Cardiac septum (tissue), 1 donor: ENCODE results near the gene ULK2. TPM values are rescaled to one million over a fixed set of nuclear protein-coding genes. Genes with fewer than 3 reads are reported as not detected.
A peak's percentile ranks its signal among the peaks of the same experiment; 100 is the strongest.

Source experiments
- DNase-seq: peaks from one replicate; pipeline ENCODE4 v3.0.0-alpha.2; 2020; ENCODE audit warnings: low spot score
- intact Hi-C: fragments of 100-400 bp; cut with DNase I; formaldehyde crosslinking; loops from one replicate; pipeline ENCODE4 v1.14.0; 2022
- total RNA-seq: library from RNA; stranded (reverse); fragmentation: NEBNext Ultra II Directional; extraction: Animal tissue kit (Norgen Biotek cat#: 25700); gene quantifications from one replicate; pipeline ENCODE4 v1.2.1, GENCODE V29; 2021
- donor health status: DM: no; HTN: no; CAD: no.

The ULK2 gene
- total RNA-seq, 1 donor from 2014 or later, result 14.0 TPM

DNA sequence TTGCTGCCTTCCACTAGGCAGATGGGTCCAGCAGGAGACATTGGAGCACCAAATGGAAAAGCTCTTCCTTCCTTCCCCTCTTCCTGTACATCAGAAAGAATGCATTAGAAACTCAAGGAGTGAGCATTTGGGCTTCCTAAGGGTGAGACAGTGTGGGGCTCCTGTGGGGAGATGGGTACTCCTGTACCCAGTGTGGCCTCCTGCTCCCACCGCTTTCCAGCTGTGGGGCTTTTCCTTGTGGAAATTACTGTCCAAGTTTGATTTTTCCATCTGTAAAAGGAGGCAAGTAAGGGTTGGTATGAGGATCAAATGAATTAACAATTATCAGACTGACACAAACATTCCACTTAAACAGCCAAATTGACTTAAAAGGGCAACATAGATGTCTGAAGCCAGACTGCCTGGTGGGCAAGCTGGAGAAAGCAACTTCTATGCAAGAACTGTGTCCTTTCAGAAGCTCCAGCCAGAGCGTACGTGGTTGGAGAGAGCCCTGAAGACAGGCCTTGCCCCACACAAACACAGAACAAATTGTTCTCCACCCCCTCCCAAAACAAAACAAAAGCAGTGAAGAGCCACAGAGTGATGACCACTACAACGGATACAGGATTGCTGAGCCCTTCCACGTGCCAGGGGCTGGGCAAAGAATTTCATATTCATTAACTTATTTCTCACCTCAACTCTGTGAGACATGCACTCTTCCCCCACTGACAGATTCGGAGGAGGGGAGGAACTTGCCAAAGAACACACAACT lies 96.6 kb downstream of the ULK2 start:
- intact Hi-C loops, result no loop called here
- DNase-seq, result peak; percentile 67

DNA sequence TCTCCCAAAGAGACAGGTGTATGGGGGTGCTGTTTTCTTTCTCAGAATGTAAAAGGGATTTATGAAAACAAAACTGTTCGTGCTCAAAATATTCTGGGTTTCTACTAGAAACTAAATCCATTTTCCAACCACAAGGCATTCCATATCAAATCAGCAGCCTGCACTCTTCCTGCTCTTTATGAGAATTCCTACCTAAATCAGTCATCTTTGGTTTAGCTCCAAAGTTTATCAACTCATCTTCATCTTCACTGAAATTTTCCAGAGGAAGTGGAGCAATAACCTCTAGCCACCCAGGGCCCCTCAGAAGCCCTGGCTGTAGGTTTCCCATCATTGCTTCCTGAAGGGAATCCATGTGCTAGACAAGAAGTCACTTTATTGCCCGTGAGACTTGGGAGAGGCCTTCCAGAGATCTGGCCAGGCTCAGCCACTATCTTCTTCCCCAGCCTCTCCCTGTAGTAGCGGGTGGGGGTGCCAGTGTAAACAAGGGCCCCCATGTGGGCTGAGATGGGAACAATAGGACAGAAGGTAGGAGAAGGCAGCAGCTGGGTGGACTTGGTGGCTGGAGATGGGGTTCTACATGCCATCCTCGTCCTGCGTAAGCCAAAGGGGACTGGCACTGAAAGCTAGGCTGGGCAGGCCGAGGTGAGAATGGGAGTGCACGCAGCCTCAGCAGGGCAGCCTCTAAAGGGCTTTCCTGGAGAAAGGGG lies 97.6 kb downstream of the ULK2 start:
- no peak for DNase-seq
- intact Hi-C loops, result no loop called here

DNA sequence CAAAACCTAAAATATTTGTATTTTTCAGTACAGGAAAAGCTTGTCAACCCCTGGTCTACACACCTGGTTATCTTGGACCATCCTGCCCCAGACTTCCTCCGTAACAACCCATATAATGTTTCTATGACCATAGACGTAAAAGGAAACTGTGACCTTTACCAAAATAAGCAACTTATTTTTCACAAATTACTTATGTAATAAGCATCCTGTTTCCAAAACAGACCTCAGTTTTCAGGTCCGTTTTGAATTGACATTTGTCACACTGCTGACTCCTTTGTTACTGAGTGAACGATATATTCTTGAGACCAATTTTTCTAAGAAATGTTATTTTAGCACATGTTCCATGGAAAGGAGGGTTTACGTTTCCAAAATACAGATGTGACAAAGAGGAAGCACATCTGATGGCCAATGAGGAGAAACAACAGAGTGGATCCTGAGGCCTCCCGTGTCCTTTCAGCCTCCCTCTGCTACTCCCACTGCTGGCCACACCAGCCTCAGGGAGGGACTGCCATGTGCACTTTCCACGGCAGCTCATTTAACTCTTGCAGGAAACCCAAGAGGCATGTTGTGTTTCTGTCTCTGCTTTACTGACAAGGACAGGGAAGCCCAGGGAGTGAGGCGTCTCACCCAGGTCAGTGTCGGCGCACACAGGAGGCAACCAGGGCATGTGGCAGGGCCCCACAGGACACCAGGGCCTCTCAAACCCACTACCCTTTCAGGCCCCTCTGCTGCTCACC lies 99.5 kb downstream of the ULK2 start:
- peak; percentile 27 for DNase-seq
- intact Hi-C loops, result no loop called here

DNA sequence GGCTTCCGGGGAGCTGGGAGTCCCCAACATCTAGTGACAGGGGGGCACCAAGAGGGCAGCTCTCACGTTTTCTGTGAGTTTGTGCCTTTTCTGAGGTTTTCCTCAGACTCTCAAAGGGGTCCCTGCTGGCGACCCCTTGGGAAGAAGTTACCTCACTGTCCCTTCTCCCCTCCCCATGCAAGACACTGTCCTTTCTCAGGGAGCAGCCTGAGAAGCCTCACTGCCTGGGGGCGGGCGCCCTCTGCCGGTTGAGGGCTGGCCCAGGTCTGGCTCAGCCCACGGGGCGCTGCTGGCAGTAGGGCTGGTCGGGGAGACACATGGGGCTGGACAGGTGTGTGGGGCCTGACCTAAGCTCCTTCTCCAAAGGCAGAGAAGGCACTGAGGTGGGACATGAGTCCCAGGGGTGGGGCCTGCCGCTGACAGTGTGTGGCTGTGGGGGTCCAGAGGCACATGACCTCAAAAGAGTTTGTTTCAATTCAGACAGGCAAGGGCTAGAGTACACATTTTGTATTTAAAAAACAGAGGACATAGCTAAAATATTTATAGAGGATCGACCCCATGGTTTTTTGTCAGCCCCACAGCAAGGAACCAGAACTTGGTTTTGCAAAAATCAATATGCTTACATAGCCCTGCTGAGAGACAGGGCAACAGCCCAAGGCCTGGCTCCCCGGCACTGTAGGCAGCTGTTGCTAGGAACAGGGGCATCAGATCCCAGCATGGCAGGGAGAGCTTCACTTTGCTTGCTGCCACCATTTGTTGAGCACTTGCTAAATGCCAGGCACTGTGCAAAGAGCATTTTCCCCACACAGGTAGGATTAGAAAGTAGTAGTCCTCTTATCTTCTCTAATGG lies 101.1 kb downstream of the ULK2 start:
- peak; percentile 87 for DNase-seq
- intact Hi-C loops, result loop anchor here (2.0 kb wide), 2 partner anchors 254 to 404 kb away; partner anchors contain the start of gene B9D1

DNA sequence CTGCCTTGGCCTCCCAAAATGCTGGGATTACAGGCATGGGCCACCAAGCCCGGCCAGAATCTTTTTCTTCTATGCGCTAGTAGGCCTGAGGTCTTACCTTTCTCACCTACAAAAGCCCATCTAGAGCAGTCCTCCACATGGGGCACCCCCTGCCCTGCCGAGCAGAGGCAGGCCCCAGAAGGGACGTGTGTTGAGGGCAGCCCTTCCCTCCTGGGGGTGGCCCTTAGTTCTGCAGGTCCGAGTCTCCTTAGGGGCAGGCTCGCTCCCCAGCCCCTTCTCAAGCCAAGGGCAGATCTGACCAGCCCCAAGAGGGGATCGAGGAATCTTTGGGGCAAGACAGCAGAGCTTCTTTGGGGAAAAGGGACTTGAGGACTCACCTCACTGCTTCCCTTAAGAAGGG lies 101.7 kb downstream of the ULK2 start:
- DNase-seq, result no peak
- intact Hi-C loops, result loop anchor here (2.0 kb wide), 2 partner anchors 253 to 403 kb away; partner anchors contain the start of gene B9D1

DNA sequence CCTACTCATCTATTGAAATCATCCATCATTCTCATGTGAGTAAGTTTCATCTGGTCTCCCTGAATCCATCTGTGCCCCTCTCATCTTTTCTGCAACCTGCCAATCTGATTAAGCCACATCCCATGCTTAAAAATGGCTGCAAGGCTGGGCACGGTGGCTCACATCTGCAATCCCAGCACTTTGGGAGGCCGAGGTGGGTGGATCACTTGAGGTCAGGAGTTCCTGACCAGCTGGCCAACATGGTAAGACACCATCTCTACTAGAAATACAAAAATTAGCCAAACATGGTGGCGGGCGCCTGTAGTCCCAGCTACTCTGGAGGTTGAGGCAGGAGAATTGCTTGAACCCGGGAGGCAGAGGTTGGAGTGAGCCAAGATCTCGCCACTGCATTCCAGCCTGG lies 103.7 kb downstream of the ULK2 start:
- peak; percentile 53 for DNase-seq
- intact Hi-C loops, result loop anchor here (5.0 kb wide), 1 partner anchor 62 kb away; no protein-coding TSS in a partner anchor

DNA sequence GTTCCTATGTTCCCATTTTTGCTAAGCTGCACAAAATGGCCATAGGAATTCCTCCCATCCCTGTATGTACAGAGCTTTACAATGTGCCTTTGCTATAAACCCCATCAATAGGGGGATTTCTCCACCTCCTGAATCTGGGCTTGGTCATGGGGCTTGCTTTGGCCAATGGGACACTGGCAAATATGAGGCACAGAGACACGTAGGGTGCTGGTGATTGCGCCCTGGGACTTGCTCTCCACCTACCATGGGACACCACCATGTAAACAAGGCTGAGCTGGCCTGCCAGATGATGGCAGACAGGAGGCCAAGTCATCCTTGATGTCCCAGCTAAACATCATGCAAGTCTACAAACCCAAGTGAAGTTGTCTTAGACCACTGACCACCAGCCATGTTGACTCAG lies 104.3 kb downstream of the ULK2 start:
- peak; percentile 41 for DNase-seq
- intact Hi-C loops, result loop anchor here (5.0 kb wide), 1 partner anchor 61 kb away; no protein-coding TSS in a partner anchor

DNA sequence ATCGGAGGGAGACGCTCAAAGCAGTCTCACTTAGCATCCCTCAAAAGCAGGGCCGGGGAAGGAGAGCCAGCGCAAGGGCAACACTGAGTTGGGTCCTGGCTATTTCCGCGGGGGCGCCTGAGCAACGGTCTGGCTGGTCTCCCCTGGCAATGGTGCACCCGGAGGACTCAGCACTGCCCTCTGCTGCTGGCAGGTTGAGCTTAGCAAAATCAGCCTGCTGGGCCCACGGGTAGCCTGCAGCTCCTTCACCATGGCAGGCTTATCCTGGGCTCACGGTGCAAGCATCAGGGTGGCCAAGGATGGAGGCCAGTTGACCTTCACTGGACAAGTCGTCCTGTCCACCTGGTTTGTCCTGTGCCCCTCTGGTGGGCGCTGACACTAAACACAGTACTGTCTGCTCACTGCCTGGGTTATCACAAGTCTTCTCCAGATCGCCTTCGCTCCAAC lies 105.2 kb downstream of the ULK2 start:
- intact Hi-C loops, result loop anchor here (5.0 kb wide), 1 partner anchor 60 kb away; no protein-coding TSS in a partner anchor
- peak; percentile 86 for DNase-seq

DNA sequence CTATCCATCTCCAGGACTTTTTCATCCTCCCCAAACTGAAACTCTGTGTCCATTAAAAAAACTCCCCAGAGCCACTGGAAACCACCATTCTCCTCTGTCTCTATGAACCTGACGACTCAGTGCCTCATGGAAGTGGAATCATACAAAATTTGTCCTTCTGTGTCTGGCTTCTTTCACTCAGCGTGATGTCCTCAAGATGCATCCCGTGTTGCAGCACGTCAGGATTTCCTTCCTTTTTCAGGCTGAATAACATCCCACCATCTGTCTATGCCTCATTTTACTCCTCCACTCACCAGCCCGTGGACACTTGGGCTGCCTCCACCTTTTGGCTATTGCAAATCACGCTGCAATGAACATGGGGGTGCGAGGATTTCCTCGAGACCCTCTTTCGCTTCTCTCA lies 107.0 kb downstream of the ULK2 start:
- DNase-seq, result peak; percentile 27
- intact Hi-C loops, result loop anchor here (5.0 kb wide), 1 partner anchor 58 kb away; no protein-coding TSS in a partner anchor

DNA sequence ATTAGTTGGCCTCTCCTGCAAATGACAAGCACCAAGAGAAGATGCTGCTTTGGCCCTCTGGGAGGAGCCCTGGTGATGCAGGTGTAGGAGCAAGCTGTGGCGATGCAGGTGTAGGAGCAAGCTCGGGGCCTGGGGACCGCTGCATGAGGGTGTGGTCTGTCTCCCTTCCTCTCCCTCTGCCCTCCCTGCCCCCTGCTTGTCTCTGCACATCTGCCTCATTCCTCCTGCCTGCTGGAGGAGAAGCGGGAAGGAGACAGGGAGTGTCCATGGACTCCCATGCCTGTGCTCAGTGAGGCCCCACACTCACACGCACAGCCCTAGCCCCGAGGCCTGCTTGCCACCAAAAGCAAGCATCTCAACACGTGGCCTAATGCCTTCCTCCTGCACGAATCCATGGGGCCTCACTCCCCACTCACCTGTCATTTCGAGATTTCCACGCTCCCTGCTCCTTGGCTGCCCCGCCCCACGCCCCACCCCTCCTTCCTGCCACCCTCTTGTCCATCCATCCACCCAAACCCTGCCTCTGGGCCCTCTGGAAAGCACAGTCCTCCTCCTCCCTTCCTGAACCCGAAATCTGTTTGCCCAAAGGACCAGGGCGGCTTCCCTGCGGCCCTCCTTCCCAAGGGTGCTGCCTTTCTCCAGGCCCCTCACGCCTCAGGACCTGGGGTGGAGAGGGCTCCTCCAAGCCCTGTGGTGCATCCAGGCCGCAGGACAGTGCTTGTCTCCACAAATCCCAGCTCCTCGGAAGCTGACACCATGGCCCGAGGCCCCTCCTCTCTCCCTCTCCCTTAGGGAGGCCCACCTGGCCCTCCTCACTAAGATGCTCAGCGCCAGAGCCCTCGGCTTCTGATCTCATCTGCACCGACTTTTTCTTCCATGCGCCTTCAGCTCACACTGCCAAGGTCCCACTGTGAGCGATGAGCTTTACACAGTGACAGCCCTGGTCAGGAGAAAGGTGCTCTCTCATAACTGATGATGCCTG lies 107.9 kb downstream of the ULK2 start:
- intact Hi-C loops, result loop anchor here (5.0 kb wide), 1 partner anchor 58 kb away; no protein-coding TSS in a partner anchor
- peak; percentile 51 for DNase-seq

DNA sequence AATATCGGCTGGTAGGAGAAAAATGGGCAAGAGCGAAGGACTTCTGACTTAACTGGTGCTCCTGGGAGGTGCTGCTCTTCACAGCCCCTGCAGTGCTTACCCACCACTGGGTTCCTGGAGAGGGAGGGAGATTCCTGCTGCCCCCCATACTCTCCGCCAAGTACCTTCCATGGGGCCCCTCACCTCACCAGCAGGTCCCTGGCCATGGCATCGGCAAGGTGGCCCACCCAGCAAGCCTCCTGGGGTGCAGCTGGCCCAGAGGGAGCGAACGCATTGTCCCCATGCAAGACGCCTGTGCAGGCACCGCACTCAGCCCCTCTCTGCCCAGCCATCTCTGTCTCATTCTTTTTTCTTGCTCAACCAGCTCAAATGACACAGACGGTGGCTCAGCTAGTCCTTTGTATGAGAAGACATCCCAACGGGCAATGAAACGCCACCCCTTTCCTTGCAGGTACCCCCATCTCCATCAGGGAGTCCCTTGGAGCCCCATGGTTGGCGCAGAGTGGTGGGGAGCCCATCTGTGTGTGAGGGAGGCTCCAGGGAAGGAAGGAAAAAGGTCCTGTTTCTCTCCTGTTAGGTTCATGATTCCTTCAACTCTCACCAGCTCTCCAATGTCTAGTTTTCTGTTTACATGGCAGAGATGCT lies 110.1 kb downstream of the ULK2 start:
- DNase-seq, result peak; percentile 67
- intact Hi-C loops, result no loop called here

DNA sequence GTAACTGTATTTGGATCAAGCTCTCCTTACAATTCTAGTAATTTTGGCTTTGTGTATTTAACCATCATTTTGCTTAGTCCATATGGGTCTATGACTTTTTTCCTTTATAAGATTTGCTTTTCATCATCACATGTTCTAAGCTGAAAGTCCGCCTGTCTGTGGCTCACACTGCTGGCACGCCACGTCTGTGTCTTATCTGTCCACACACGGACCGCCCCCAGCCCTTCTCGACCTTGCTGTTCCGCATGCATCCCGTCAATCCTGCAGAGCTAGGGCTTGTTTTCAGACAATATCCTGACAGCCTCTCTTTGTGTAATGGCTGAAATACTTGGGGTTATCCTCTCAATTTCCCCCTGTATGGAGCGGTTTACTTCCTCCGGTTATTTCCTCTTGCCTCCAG lies 111.2 kb downstream of the ULK2 start:
- DNase-seq, result peak; percentile 39
- intact Hi-C loops, result no loop called here

DNA sequence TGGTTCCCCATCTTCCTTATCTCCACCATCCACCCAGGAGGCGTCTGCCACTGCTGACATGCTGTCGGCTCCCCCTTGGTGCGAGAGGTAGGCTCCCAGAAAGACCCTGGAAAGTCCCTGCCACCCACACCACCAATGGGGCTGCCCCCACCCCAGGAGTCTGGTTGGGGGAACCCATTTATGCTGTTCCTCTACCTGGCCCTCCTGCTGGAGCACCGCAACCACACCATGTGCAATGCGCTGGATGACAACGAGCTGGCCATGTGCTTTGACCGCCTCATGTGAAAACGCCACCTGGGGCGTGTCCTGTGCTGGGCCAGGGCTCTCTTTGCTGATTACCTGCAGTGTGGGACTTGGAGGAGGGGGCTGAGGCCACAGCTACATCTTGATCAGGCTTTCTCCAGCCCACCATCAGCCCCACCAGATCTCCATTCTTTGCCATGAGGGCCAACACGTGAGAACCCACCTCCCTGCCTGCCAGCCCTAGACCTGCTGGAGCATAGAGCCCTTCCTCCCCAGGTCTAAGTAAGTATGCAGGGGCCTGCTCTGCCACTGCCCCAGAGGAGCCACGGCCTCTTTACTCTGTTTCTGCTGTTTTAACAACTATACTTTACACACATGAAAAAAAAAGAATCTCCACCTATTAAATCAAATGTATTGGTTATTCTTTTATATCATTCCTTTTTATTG lies 111.8 kb downstream of the ULK2 start:
- intact Hi-C loops, result no loop called here

DNA sequence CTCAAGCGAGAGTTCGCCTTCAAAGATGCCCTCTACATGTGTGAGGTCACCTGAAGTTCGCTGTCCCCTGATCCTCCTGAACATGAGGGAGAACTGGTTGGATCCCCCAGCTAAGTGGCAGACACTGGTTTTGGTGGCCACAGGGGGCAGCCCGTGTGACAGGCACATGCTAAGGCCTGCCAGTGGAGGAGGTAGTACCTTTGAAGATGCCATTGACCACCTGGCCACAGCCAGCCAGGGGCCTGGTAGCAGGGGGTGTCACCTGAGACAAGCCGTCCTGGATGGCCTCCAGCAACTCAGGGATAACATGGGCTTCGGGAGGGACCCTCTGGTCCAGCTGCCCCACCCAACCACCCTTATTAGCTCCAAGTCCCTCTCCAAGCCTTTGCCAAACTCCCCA lies 112.3 kb downstream of the ULK2 start:
- intact Hi-C loops, result no loop called here
- DNase-seq, result peak; percentile 41

More for the DNA sequence above, 111.8 kb downstream of the ULK2 start:
- DNase-seq, result peak; percentile 68

DNA sequence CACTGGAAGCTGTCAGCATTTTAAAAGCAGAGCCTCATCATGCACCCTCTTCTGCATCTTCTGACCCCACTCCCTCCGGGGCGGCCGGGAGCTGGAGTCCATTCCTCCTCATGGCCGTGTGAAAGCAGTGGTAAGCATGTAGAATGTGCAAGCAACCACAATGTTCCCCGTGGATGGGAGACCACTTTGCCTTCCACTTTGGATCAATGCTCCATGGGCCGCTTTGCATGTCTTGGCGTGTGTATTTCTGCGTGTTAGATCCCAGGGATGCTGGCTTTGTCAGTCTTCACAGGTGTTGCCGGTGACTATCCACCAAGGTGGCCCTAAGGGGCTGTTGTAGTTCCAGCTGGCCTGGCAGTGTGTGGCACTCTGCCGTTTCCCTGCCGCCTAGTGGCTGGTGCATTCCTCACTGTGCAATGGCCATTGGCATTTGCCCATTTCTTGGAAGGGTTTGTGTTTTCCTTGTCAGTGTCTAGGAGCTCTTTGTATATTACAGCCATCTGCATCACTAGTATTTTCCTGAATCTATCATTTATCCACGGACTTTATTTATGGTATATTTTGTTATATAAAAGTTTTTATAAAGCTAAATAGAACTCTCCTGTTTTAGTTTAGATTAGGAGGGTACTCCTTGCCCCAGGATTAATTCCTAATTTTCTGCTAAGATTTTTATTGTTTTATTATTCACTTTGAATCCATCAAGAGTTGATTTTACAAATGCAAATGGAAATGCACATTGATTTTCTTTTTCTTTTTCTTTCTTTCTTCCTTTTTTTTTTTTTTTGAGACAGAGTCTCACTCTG lies 113.9 kb downstream of the ULK2 start:
- DNase-seq, result no peak
- intact Hi-C loops, result loop anchor here (5.0 kb wide), 2 partner anchors 47 to 107 kb away; partner anchors contain the start of gene ALDH3A2

DNA sequence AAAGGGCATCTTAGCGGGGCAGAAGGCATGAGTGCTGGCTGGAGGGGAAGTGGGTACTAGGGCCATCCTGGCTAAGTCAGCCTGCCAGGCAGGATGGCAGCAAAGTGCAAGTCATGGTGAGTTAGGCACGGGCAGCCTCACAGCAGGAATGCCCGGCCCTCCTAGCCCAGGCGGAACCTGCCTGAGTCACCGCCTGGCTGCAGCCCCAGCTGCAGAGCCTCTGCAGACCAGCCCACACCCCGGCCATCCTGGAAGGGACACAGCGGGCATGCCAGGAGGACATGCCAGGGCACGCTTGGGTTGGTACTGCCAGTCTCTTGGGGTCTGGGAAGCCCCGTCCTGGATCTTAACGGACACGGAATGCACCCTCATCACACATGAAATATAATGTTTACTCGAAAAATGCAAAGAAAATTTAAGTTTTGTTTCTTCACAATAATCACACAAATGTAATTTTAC lies 114.7 kb downstream of the ULK2 start:
- intact Hi-C loops, result loop anchor here (5.0 kb wide), 2 partner anchors 46 to 106 kb away; partner anchors contain the start of gene ALDH3A2
- DNase-seq, result peak; percentile 90
